Keratinocyte (primary cell): ENCODE data around the gene CDHR4. TPM values are rescaled to one million over a fixed set of nuclear protein-coding genes. Genes with fewer than 3 reads are reported as not detected.

Experiments used
- DNase-seq: peaks from one replicate; pipeline ENCODE4 v3.0.0-alpha.2; 2011; ENCODE audit warnings: low read depth, missing footprints, low spot score
- FAIRE-seq: peaks from 2 replicates; lab custom pipeline; 2011; peaks lifted over from hg19 to GRCh38; lab: Jason Lieb, UNC
- H2AFZ ChIP-seq: 2 replicates; pipeline ENCODE4 v1.6.0; 2012; ENCODE audit warnings: low read length, control low read depth, inconsistent platforms; ENCODE audit not compliant: control insufficient read depth
- H3K27ac ChIP-seq: 2 replicates; pipeline ENCODE4 v1.5.1; 2011; ENCODE audit warnings: low read length; ENCODE audit not compliant: control insufficient read depth, insufficient read depth
- H3K27me3 ChIP-seq: 3 replicates; pipeline ENCODE4 v1.6.0; 2011; ENCODE audit warnings: low read length; ENCODE audit not compliant: control insufficient read depth, insufficient read depth; ENCODE audit errors: extremely low read depth
- H3K36me3 ChIP-seq, 2 experiments: 2 replicates in 1 of 2; 3 replicates in 1 of 2; pipeline ENCODE4 v1.5.1; 2011; ENCODE audit warnings: low read length in 2 of 2, mild to moderate bottlenecking in 1 of 2; ENCODE audit not compliant: control insufficient read depth in 2 of 2, insufficient read depth in 2 of 2; ENCODE audit errors: extremely low read depth in 1 of 2
- H3K4me1 ChIP-seq: 3 replicates; pipeline ENCODE4 v1.5.1; 2011; ENCODE audit warnings: low read length; ENCODE audit not compliant: control insufficient read depth, insufficient read depth; ENCODE audit errors: extremely low read depth
- H3K4me2 ChIP-seq: 3 replicates; pipeline ENCODE4 v1.6.0; 2011; ENCODE audit warnings: low read depth, low read length; ENCODE audit not compliant: control insufficient read depth, insufficient read depth; ENCODE audit errors: extremely low read depth
- H3K4me3 ChIP-seq, 3 experiments: fragments of 200-600 bp in 1 of 3; sonication (generic) in 1 of 3; 2 replicates in 2 of 3; 3 replicates in 1 of 3; pipeline ENCODE4 v1.5.1; 2011 to 2016; ENCODE audit warnings: low read length in 3 of 3, mild to moderate bottlenecking in 3 of 3, control low read depth in 2 of 3, inconsistent platforms in 1 of 3, low read depth in 1 of 3, mixed read lengths in 1 of 3, mixed run types in 1 of 3, moderate library complexity in 1 of 3; ENCODE audit not compliant: control insufficient read depth in 2 of 3, insufficient read depth in 2 of 3; ENCODE audit errors: extremely low read depth in 1 of 3
- H3K79me2 ChIP-seq: 2 replicates; pipeline ENCODE4 v1.6.0; 2012; ENCODE audit warnings: low read length; ENCODE audit not compliant: control insufficient read depth, insufficient read depth
- H3K9ac ChIP-seq: 3 replicates; pipeline ENCODE4 v1.6.0; 2011; ENCODE audit warnings: low read length; ENCODE audit not compliant: control insufficient read depth, insufficient read depth; ENCODE audit errors: extremely low read depth
- H3K9me1 ChIP-seq: 3 replicates; pipeline ENCODE4 v1.6.0; 2011; ENCODE audit warnings: low read length; ENCODE audit not compliant: control insufficient read depth, insufficient read depth; ENCODE audit errors: extremely low read depth
- H3K9me3 ChIP-seq: 2 replicates; pipeline ENCODE4 v1.5.1; 2012; ENCODE audit warnings: low read depth, low read length; ENCODE audit not compliant: control insufficient read depth
- H4K20me1 ChIP-seq: 3 replicates; pipeline ENCODE4 v1.6.0; 2011; ENCODE audit warnings: low read length; ENCODE audit not compliant: control insufficient read depth, insufficient read depth; ENCODE audit errors: extremely low read depth
- EZH2 ChIP-seq: IDR thresholded peaks from one replicate; pipeline ENCODE4 v1.6.1; 2012; ENCODE audit warnings: inconsistent platforms, mild to moderate bottlenecking, low read length, moderate library complexity
- dilution Hi-C: fragments of 300-500 bp; cut with MboI; formaldehyde crosslinking; loops from one replicate; pipeline ENCODE4 v1.7.0; 2020; ENCODE audit warnings: low sequenced_read_pairs; ENCODE audit not compliant: extremely low pct_ligation_motif_present
- polyA plus RNA-seq, 5 experiments: library from polyadenylated mRNA; depleted of rRNA in 3 of 5; stranded (reverse) in 3 of 5; stranded (forward) in 1 of 5; unstranded in 1 of 5; fragments of >200 nt; gene quantifications; 1 replicate in 1 of 5; 2 replicates in 3 of 5; 3 replicates in 1 of 5; pipeline versions ENCODE4 v1.2.1 to v1.2.3, GENCODE V29; 2011 to 2012; ENCODE audit warnings: missing spikeins in 2 of 5, low read depth in 1 of 5, low replicate concordance in 1 of 5
- TF ChIP-seq, protein P1 (sequence below), 3 experiments: IDR thresholded peaks in 1 of 3; conservative IDR thresholded peaks in 1 of 3; optimal IDR thresholded peaks in 1 of 3; 2 replicates in 2 of 3; 3 replicates in 1 of 3; pipeline versions ENCODE3 to v1.5.1; 2011; ENCODE audit warnings: low read length in 3 of 3, mild to moderate bottlenecking in 3 of 3, moderate library complexity in 2 of 3, control low read depth in 1 of 3, inconsistent platforms in 1 of 3; ENCODE audit not compliant: insufficient read depth in 2 of 3; ENCODE audit errors: extremely low read depth in 1 of 3

Gene CDHR4
- polyA plus RNA-seq, 1 donor (not counting 4 experiments of a cell fraction or from before 2014, with no cell fraction given) = not detected

GRCh38 chr3:49790626-49791411, 8.9 kb downstream of the CDHR4 start:
- H4K20me1 ChIP-seq = no peaks in the 10 kb centered on the region
- peaks cover 9% of the 10 kb centered on the region for H3K4me1 ChIP-seq
- H3K36me3 ChIP-seq = no peaks in the 10 kb centered on the region
- DNase-seq (no peak), FAIRE-seq (no peak)
- H3K4me3 ChIP-seq = no peak overlapping the region
- H2AFZ ChIP-seq = no peak overlapping the region
- no peaks in the 10 kb centered on the region for H3K9me3 ChIP-seq
- no peak overlapping the region for H3K27ac ChIP-seq
- H3K4me2 ChIP-seq = no peak overlapping the region
- peaks cover 5% of the 10 kb centered on the region for H3K79me2 ChIP-seq
- H3K9ac ChIP-seq = no peak overlapping the region
- H3K27me3 ChIP-seq = peaks cover 5% of the 10 kb centered on the region
- H3K9me1 ChIP-seq = no peaks in the 10 kb centered on the region
- TF ChIP-seq EZH2 = no peak
- TF ChIP-seq, protein P1, sequence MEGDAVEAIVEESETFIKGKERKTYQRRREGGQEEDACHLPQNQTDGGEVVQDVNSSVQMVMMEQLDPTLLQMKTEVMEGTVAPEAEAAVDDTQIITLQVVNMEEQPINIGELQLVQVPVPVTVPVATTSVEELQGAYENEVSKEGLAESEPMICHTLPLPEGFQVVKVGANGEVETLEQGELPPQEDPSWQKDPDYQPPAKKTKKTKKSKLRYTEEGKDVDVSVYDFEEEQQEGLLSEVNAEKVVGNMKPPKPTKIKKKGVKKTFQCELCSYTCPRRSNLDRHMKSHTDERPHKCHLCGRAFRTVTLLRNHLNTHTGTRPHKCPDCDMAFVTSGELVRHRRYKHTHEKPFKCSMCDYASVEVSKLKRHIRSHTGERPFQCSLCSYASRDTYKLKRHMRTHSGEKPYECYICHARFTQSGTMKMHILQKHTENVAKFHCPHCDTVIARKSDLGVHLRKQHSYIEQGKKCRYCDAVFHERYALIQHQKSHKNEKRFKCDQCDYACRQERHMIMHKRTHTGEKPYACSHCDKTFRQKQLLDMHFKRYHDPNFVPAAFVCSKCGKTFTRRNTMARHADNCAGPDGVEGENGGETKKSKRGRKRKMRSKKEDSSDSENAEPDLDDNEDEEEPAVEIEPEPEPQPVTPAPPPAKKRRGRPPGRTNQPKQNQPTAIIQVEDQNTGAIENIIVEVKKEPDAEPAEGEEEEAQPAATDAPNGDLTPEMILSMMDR (optimal IDR thresholded peaks at IDR 0.05 in 1 of 3, IDR thresholded peaks at IDR 0.05 in 1 of 3, conservative IDR thresholded peaks at IDR 0.05 in 1 of 3; ENCODE audit: extremely low read depth in 1 of 3, insufficient read depth in 2 of 3, low read length in 3 of 3) = no peak
- dilution Hi-C loops = no loop called here

DNA sequence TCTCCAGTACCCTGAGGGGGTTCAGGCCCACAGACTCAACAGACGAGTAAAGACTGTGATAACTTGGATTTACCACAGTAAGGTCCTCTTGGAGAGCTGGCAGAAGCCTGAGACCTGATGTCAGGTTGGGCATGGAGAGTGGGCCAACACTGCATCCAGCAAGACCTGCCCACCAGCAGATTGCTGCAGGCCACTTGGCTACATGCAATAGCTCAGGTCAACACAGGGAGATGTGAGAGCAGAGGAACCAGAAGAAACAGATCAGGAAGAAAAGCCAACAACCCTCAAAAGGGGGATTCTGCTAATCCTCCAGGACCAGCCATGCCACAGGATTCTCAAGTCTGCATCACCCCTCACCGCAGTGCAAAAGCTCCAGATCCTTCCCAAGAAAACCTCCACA, 11.6 kb downstream of the CDHR4 start:
- peaks cover 26% of the 10 kb centered on the region for H3K79me2 ChIP-seq
- no peak overlapping the region for H3K27ac ChIP-seq
- TF ChIP-seq EZH2 = no peak
- TF ChIP-seq, protein P1 (optimal IDR thresholded peaks at IDR 0.05 in 1 of 3, IDR thresholded peaks at IDR 0.05 in 1 of 3, conservative IDR thresholded peaks at IDR 0.05 in 1 of 3; ENCODE audit: extremely low read depth in 1 of 3, insufficient read depth in 2 of 3, low read length in 3 of 3) = no peak
- no peaks in the 10 kb centered on the region for H3K9me3 ChIP-seq
- H3K9me1 ChIP-seq = no peaks in the 10 kb centered on the region
- H3K4me2 ChIP-seq = no peak overlapping the region
- H3K36me3 ChIP-seq = peaks cover 0 to 3% of the 10 kb centered on the region in 2 experiments
- FAIRE-seq (no peak), DNase-seq (no peak)
- H3K4me3 ChIP-seq = no peak overlapping the region
- H3K4me1 ChIP-seq = peaks cover 12% of the 10 kb centered on the region
- no peak overlapping the region for H2AFZ ChIP-seq
- dilution Hi-C loops = no loop called here
- no peaks in the 10 kb centered on the region for H3K27me3 ChIP-seq
- H4K20me1 ChIP-seq = no peaks in the 10 kb centered on the region
- no peak overlapping the region for H3K9ac ChIP-seq
